Left ventricle myocardium inferior (tissue), 1 donor: ENCODE measurements around the gene EGF. TPM values are rescaled to one million over a fixed set of nuclear protein-coding genes. Genes with fewer than 3 reads are reported as not detected.

ENCODE experiments used
- DNase-seq: peaks from one replicate; pipeline ENCODE4 v3.0.0-alpha.2; 2020
- H3K27ac ChIP-seq: fragments of 200-600 bp; replicated peaks from 2 replicates; pipeline ENCODE4 v1.8.0; 2021
- H3K27me3 ChIP-seq: fragments of 200-600 bp; 2 replicates; pipeline ENCODE4 v1.8.0; 2021; ENCODE audit warnings: low read depth
- H3K36me3 ChIP-seq: fragments of 200-600 bp; 2 replicates; pipeline ENCODE4 v1.8.0; 2021
- H3K4me1 ChIP-seq: fragments of 200-600 bp; 2 replicates; pipeline ENCODE4 v1.8.0; 2021
- H3K4me3 ChIP-seq: fragments of 200-600 bp; 2 replicates; pipeline ENCODE4 v1.8.0; 2021; ENCODE audit warnings: mild to moderate bottlenecking, moderate library complexity
- H3K9me3 ChIP-seq: fragments of 200-600 bp; replicated peaks from 2 replicates; pipeline ENCODE4 v1.8.0; 2021
- intact Hi-C: fragments of 100-400 bp; cut with micrococcal nuclease; formaldehyde crosslinking; loops from one replicate; pipeline ENCODE4 v1.11.0; 2022
- total RNA-seq: library from RNA; stranded (reverse); fragmentation: NEBNext Ultra II Directional; extraction: Animal tissue kit (Norgen Biotek cat#: 25700); gene quantifications from one replicate; pipeline ENCODE4 v1.2.1, GENCODE V29; 2021
- TF ChIP-seq, protein P1 (sequence below): fragments of 200-600 bp; IDR thresholded peaks from 2 replicates; pipeline ENCODE4 v1.8.0; 2021; ENCODE audit warnings: antibody characterized with exemption, mild to moderate bottlenecking, borderline replicate concordance
- donor health status: DM: no; HTN: yes; CAD: no; lungs with severe emphysema.

The EGF gene
- total RNA-seq, 1 donor from 2014 or later: 13.0 TPM

DNA sequence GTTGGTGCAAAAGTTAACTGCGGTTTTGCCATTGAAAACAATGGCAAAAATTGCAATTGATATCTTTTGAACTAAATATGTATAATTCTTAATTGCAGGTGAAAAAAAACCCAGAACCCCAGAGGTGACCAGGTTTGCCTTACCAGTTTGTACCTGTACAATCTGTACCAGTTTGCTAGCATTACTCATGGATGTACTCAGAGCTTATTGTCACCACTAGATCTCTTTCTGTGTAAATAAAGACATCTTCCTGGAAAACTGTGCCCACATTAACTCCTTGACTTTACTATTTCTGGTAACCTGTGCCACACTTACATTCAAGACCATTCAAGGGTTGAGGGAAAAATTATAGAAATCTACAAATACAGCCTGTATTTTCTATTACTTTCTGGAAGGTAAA is 146.0 kb downstream of the EGF start:
- H3K4me3 ChIP-seq: no peak overlapping the region
- intact Hi-C loops: no loop called here
- no peak overlapping the region for H3K27ac ChIP-seq
- H3K4me1 ChIP-seq: no peaks in the 10 kb centered on the region
- no peak for DNase-seq
- no peaks in the 10 kb centered on the region for H3K36me3 ChIP-seq
- TF ChIP-seq, protein P1, sequence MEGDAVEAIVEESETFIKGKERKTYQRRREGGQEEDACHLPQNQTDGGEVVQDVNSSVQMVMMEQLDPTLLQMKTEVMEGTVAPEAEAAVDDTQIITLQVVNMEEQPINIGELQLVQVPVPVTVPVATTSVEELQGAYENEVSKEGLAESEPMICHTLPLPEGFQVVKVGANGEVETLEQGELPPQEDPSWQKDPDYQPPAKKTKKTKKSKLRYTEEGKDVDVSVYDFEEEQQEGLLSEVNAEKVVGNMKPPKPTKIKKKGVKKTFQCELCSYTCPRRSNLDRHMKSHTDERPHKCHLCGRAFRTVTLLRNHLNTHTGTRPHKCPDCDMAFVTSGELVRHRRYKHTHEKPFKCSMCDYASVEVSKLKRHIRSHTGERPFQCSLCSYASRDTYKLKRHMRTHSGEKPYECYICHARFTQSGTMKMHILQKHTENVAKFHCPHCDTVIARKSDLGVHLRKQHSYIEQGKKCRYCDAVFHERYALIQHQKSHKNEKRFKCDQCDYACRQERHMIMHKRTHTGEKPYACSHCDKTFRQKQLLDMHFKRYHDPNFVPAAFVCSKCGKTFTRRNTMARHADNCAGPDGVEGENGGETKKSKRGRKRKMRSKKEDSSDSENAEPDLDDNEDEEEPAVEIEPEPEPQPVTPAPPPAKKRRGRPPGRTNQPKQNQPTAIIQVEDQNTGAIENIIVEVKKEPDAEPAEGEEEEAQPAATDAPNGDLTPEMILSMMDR: no peak
- H3K9me3 ChIP-seq: no peaks in the 10 kb centered on the region
- peaks cover 9% of the 10 kb centered on the region for H3K27me3 ChIP-seq

DNA sequence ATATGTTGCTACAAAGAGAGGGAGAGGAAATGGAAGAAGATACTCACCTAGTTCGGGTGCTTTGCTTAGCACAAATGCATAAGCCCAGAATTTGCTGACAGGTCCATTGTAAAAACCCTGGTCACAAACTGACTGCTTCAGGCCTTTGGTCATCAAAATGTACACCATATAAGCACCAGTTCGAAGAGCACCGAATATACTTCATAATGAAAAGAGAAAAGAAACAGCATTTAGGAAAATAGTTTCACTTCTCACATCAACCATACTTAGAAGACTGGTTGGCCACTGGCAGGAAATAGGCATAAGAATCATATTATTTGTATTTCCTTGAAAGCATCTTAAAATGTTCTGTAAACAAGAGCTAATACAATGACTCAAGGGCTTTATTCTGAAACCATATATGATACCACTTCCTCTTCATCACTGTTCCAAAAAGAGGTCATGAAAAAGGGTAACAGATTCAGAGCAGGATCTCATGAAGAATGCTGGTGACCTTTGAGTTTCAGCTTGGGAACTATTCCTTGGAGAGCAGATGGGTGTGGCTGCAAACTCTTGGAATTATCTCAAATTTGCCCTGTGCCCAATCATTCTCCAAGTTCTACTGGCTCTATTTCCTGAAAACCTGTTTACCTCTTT is 147.0 kb downstream of the EGF start:
- Histone ChIP-seq H3K4me1 (no peaks in the 10 kb centered on the region), H3K4me3 (no peak overlapping the region), H3K9me3 (no peaks in the 10 kb centered on the region), H3K27ac (no peak overlapping the region), H3K27me3 (peaks cover 15% of the 10 kb centered on the region), H3K36me3 (no peaks in the 10 kb centered on the region)
- intact Hi-C loops: no loop called here
- no peak for DNase-seq
- TF ChIP-seq, protein P1: no peak

DNA sequence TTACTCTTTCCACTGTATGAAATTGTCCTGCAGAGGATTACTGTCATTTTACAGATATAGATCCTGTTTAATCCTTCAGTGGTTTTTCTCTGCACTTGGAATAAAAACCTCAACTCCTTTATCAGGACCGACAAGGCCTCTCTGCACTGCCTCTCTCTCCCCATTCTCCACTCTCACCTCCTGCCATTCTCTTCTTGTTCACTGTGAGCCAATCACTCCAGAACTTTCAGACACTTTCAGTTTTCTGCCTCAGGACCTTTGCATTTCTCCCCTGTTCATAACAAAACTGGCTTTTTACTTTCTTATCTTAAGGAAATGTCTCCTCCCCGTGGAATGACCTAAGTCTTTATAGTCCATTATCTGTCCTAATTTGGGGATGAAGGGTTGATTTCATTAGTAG is 148.4 kb downstream of the EGF start:
- Histone ChIP-seq H3K27ac (no peak overlapping the region), H3K9me3 (no peaks in the 10 kb centered on the region), H3K36me3 (no peaks in the 10 kb centered on the region), H3K4me1 (no peaks in the 10 kb centered on the region), H3K27me3 (peaks cover 15% of the 10 kb centered on the region), H3K4me3 (no peak overlapping the region)
- no peak for DNase-seq
- TF ChIP-seq, protein P1: no peak
- intact Hi-C loops: no loop called here

Other genes starting within 250 kb of the EGF start
- 6.0 TPM for gene CASP6, start 209.4 kb upstream of the EGF start, total RNA-seq
- gene PLA2G12A, start 182.8 kb upstream of the EGF start, total RNA-seq: 64.7 TPM
- gene CFI, start 110.9 kb upstream of the EGF start, total RNA-seq: 6.8 TPM
- gene GAR1, start 97.1 kb upstream of the EGF start, total RNA-seq: 8.6 TPM
- 0.19 TPM for gene RRH, start 84.9 kb upstream of the EGF start, total RNA-seq
- not detected for gene LRIT3, start 64.8 kb upstream of the EGF start, total RNA-seq